T-helper 1 cell treated with Interleukin-12 subunit alpha and Interleukin-12 subunit beta and Interleukin-4 antibody, amounts not matched to agents 30 ng/mL and 1 ng/mL, for 36 hours (primary cell): ENCODE data around the gene HSD17B2. TPM values are rescaled to one million over a fixed set of nuclear protein-coding genes. Genes with fewer than 3 reads are reported as not detected.

Experiments
- intact Hi-C: fragments of 100-400 bp; cut with micrococcal nuclease; formaldehyde crosslinking; loops from one replicate; pipeline ENCODE4 v1.15.1; 2024
- total RNA-seq: library from RNA; stranded (reverse); gene quantifications from 2 replicates; pipeline ENCODE4 v1.2.3, GENCODE V29; 2022

HSD17B2 gene
- not detected in 2 replicates for total RNA-seq

DNA sequence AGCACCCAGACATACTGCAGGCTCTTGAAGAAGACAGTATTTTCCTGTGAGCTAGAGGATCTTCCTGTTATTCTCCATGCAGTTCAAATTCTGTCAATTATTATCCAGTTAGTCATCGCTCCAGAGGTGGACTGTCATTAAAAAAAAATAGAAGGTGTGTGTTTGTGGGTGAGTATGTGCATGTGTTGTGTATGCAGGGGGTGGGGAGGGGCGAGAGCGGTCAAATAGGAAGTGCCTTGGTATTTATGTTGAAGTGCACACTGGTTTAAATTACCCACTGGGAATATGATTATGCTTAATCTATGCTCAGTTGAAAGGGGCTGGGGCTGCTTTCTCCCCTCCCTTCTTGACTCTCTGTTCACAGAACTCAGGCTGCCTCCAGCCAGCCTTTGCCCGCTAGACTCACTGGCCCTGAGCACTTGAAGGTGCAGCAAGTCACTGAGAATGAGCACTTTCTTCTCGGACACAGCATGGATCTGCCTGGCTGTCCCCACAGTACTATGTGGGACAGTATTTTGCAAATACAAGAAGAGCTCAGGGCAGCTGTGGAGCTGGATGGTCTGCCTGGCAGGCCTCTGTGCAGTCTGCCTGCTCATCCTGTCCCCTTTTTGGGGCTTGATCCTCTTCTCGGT lies at the start of gene HSD17B2:
TSS of gene HSD17B2 (plus strand) at position 273 of the 632 bp plus-strand sequence. CDS start at position 445, 172 bp downstream.
- intact Hi-C loops, result no loop called here

DNA sequence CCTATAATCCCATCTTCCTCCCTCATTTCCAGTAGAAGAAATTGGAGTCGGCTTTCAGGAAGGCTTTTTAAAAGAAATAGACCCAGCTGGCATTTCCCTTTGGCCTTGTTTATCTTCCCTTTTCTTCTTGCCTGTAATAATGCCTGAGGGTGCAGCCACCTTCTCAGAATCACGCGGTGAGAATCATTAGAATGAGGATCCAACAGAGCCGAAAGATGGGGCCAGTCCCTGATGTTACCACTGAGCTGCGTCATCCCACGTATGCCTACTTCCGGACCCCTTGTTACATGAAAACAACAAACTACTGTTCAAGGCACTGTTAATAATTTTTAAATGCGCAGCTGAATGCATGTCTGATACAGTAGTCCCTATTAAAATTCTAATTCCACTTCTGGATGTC lies 47.9 kb upstream of the HSD17B2 start:
- intact Hi-C loops, result no loop called here

DNA sequence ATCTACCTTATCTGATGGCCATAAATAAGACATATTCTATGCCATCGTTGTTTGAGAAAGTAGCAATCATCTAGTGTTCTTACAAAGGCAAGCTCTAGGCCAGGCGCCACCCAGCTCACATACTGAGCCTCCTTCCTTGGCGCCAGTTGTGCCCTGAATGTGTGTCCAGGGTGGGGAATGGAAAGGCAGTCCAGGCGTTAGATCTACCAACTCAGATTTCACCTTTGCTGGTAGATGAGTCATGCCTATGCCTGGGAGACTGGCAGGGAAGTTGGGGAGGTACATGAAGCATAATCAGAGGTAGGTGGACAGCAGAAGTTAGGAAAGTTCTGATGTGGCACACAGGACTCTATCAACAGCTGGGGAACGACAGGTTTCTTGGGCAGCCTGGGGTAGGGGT lies 47.3 kb upstream of the HSD17B2 start:
- intact Hi-C loops, result no loop called here

- intact Hi-C loops, result no loop called here
These were observed 42.2 kb upstream of the HSD17B2 start for GRCh38 chr16:81992859-81993258.

- intact Hi-C loops, result no loop called here
These were observed 40.6 kb upstream of the HSD17B2 start for GRCh38 chr16:81994485-81994884.

- intact Hi-C loops, result no loop called here
These were observed 39.4 kb upstream of the HSD17B2 start for GRCh38 chr16:81995651-81996050.

DNA sequence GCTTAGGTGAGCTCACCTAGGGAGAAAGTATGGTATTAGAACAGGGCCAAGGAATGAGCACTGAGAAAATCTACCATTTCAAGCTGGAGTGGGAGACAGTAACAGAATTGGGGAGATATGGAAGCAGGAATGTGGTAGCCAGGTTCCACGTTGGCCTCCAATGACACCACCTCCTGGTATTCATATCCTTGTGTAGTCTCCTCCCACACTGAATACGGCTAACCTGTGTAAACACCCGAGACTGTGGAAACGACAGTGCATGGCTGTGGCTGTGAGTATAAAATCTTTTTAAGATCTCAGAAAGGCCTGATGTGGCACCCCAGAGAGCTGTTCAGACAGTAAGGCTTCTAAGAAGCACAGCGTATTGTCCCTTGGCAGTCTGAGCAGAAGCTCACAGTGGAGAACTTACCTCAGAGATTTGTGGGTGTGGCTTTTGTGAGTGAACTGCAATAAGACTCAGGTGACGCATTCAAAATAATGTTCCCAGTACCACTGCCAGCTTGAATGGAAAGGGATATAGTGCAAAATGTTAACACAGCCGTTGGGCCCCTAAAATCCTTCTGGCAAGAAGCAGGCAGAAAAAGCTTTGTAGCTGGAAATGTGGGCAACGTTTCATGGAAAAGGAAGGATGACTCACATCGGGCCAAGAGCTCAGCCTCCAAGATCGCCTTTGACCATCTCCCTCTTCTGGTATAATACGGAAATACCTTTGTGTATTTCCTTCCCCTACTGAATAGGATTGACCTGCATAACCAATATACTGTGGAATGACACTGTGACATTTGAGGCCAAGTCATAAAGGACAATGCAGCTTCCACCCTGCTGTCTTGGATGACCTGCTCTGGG lies 38.2 kb upstream of the HSD17B2 start:
- intact Hi-C loops, result no loop called here

DNA sequence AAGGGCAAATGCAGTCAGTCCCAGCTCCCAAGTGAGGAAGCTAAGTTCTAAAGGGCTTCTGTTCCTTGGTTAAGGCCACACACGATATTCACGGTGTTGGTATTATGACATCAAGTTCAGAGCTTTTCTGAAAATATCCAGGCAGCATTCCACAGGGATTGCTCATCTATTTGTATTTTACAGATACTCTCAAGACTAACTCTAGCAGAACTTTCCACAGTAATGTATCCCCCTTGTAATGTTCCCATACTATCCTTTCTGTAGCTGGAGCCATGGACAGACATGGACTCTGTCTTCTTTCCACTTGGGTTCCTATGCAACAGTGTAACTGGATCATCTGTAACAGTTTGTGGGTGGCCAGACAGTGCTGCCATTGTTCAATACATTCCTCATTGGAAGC lies 37.3 kb upstream of the HSD17B2 start:
- intact Hi-C loops, result no loop called here

- intact Hi-C loops, result no loop called here
These were observed 32.2 kb upstream of the HSD17B2 start for GRCh38 chr16:82002831-82003230.

GRCh38 chr16:82004601-82005000 lies 30.5 kb upstream of the HSD17B2 start:
- intact Hi-C loops, result no loop called here

GRCh38 chr16:82005027-82005830 lies 29.8 kb upstream of the HSD17B2 start:
- intact Hi-C loops, result no loop called here

- intact Hi-C loops, result no loop called here
These were observed 29.0 kb upstream of the HSD17B2 start for GRCh38 chr16:82006036-82006435.

DNA sequence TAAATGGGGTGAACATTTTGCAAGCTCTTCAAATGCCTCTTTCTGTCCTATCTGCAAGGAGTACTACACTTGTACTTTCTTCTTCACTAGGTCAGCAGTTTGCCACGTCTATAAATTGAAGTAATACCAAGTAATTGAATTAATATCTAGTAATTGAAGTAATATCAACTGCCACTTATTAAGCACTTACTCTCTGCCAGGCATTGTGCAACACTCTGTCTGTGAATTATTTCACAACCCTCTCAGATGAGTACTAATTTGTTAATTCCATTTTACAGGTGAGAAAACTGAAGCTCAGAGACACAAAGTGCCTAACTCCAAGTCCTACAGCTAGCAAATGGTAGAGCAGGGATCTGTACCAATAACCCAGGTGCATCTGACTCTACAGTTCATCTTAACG lies 27.9 kb upstream of the HSD17B2 start:
- intact Hi-C loops, result no loop called here

DNA sequence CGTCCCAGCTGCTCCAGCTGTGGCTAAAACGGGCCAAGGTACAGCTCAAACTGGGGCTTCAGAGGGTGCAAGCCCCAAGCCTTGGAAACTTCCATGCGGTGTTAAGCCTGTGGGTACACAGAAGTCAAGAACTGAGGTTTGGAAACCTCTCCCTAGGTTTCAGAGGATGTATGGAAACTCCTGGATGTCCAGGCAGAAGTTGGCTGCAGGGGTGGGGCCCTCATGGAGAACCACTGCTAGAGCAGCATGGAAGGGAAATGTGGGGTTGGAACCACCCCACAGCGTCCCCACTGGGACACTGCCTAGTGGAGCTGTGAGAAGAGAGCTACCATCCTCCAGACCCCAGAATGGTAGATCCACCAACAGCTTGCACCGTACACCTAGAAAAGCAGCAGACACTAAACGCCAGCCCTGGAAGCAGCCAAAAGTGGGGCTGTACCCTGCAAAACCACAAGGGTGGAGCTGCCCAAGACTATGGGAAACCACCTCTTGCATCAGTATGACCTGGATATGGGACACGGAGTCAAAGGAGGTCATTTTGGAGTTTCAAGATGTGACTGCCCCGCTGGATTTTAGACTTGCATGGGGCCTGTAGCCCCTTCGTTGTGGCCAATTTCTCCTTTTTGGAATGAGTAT lies 26.0 kb upstream of the HSD17B2 start:
- intact Hi-C loops, result no loop called here

DNA sequence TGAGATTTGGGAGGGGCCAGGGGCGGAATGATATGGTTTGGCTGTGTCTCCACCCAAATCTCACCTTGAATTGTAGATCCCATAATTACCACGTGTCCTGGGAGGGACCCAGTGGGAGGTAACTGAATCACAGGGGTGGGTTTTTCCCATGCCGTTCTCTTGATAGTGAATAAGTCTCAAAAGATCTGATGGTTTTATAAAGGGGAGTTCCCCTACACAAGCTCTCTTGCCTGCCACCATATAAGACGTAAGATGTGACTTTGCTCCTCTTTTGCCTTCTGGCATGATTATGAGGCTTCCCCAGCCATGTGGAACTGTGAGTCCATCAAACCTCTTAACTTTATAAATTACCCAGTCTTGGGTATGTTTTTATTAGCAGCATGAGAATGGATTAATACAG lies 25.3 kb upstream of the HSD17B2 start:
- intact Hi-C loops, result loop anchor here (5.0 to 10.0 kb wide), 2 partner anchors 695 to 1798 kb away; partner anchors contain the start of genes GAN and HSBP1

GRCh38 chr16:82010649-82011048 lies 24.4 kb upstream of the HSD17B2 start:
- intact Hi-C loops, result loop anchor here (1.0 to 10.0 kb wide), 3 partner anchors 160 to 1797 kb away; partner anchors contain the start of genes GAN, HSBP1 and MPHOSPH6

GRCh38 chr16:82011199-82011641 lies 23.8 kb upstream of the HSD17B2 start, which contains the start of gene SDR42E1:
Gene SDR42E1, minus strand, starts transcription at chr16:82011470. Its CDS starts 10,612 bp downstream, at chr16:82000858.
- intact Hi-C loops, result loop anchor here (1.0 to 10.0 kb wide), 3 partner anchors 159 to 1796 kb away; partner anchors contain the start of genes GAN, HSBP1 and MPHOSPH6

GRCh38 chr16:82013139-82013538 lies 21.9 kb upstream of the HSD17B2 start:
- intact Hi-C loops, result loop anchor here (5.0 to 10.0 kb wide), 2 partner anchors 698 to 1794 kb away; partner anchors contain the start of genes GAN and HSBP1

GRCh38 chr16:82016263-82016662 lies 18.8 kb upstream of the HSD17B2 start:
- intact Hi-C loops, result loop anchor here (10.0 kb wide), 1 partner anchor 701 kb away; the partner anchor contains the start of gene GAN

DNA sequence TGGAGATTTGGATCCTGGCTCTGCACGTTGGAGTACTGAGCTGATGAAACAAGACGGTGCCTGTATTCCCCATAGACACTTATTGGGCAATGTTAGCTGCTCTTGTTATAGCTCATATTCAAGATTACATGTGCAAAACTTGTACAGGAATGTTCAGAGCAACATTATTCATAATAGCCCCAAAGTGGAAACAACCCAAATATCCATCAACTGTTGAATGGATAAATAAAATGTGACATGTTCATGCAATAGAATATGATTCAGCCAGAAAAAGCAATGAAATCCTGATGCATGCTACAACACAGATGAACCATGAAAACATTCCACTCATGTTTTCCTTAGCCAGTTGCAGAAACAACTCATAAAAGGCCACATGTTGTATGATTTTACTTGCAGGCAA lies 18.1 kb upstream of the HSD17B2 start:
- intact Hi-C loops, result loop anchor here (10.0 kb wide), 1 partner anchor 702 kb away; the partner anchor contains the start of gene GAN
